NOMO-1 (cell line): ENCODE measurements around the gene SLC9A7.

ENCODE experiments used
- DNase-seq, 2 experiments: peaks; one replicate each; lab custom pipeline; 2025; ENCODE audit not compliant: unreplicated experiment in 2 of 2; lab: John Stamatoyannopoulos, UW

Gene SLC9A7

DNA sequence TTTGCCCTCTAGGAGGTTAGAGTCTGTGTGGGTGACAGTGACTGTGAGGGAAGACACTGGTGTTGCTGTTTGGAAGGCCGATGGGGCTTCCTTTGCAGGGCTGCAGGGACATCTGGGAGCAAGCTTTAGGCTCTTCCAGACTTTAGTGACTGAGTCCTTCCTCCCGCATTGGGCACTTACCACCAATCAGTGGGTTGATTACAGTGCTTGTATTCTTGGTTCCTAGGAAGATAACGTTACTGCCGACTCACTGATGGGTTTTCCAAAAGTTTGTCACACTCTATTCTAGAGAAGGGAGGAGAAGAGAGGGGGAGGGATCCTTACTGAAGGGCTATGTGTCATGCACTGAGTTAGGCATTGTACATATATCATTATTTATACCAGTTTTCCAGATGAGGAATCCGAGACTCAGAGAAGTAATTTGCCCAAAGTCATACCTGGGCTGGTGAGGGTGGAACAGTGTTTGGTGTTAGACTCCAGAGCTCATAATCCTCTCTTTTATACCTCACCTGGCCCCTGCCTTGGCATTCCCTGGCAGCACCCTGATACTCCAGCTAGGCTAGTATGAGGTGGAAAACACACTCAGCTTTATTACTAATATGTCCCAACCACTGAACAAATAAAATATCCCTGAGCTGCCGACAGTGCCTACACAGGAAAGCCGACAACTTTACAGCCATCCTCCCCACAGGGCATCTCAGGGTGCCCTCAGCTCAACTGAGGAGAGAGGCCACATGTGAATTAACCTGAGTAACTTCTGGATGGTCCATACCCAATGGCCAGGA is 181.5 kb downstream of the SLC9A7 start:
- DNase-seq = no peak

DNA sequence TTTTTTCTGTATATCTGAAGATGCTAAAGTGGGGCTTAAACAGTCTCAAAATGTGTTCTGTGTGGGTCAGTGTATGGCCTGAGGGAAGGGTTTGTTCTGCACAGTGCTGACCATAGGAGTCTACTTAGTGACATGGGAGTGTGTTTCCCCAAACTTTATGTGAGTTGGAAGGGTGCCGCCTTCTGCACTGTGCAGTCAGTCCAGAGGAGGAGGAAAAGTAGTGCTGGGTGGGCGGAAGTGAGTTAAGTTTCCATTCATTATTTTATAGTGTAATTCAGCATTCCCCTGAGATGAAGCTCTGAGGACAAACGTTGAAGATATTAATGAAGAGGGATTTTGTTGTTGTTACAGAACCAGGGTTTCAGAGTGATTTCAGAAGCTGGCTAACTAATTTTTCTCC is 182.5 kb downstream of the SLC9A7 start:
- DNase-seq = no peak

DNA sequence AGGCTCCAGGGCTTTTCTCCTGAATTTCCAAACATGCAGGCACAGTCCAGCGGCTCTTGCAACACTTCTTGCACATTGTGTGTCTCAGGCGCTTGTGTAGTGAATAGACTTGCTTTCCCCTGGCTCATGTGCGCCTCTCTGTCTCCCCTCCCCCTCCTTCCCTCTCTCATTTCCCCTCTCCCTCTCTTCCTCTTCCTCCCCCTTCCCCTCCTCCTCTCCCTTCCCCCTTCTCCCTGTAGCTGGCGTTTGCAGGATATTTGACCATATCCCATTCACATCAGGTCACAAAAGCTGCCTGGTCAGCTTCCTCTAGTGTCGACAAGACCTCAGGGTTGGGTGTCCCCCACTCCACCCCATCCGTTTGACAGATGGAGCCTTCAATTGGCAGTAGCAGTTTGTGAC is 182.9 kb downstream of the SLC9A7 start:
- DNase-seq = no peak

DNA sequence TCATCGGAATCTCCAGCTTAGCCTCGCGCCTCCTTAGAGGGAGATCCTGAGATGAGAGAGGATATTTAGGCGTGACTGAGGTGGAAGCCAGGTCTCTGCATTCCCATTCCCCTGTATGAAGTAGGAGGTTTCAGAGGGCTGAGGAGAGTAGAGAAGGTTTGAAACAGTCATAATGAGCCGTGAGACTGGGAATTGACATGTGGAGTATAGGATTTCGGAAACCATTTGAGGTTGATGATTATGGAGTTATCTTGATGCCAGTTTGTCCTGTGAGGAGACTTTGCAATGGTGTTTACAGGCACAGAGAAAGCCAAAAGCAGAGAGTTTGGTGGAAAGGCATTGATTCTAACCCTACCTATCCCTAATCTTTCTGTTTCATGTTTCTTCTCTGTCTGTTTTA is 183.3 kb downstream of the SLC9A7 start:
- DNase-seq = no peak

DNA sequence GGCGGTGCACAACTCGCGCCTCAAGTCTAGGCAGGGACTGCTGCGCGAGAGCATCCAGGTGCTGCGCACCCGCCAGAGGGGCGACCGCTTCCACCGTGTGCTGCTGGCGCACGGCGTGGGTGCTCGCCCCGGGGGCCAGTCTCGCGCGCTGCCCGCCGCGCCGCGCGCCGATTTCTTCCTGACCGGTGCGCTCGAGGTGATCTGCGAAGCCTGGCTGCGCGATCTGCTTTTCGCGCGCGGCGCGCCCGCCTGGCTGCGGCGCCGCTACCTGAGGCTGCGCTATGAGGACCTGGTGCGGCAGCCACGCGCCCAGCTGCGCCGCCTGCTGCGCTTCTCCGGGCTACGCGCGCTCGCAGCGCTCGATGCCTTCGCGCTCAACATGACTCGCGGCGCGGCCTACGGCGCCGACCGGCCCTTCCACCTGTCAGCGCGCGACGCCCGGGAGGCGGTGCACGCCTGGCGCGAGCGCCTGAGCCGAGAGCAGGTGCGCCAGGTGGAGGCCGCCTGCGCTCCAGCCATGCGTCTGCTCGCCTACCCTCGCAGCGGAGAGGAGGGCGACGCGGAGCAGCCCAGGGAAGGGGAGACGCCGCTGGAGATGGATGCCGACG is 184.0 kb downstream of the SLC9A7 start:
- DNase-seq = no peak

DNA sequence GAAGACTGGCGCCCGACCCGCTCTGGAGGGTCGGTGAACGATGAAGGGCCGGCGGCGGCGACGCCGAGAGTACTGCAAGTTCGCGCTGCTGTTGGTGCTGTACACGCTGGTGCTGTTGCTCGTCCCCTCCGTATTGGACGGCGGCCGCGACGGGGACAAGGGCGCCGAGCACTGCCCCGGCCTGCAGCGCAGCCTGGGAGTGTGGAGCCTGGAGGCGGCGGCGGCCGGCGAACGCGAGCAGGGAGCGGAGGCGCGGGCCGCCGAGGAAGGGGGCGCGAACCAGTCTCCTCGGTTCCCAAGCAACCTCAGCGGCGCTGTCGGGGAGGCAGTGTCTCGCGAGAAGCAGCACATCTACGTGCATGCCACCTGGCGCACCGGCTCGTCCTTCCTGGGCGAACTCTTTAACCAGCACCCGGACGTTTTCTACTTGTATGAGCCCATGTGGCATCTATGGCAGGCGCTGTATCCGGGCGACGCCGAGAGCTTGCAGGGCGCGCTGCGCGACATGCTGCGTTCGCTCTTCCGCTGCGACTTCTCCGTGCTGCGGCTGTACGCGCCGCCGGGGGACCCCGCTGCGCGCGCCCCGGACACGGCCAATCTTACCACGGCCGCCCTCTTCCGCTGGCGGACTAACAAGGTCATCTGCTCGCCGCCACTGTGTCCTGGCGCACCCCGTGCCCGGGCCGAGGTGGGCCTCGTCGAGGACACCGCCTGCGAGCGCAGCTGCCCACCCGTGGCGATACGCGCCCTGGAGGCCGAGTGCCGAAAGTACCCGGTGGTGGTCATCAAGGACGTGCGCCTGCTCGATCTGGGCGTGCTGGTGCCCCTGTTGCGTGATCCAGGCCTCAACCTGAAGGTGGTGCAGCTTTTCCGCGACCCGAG is 184.8 kb downstream of the SLC9A7 start:
- DNase-seq = peak; percentile 14 to 27

DNA sequence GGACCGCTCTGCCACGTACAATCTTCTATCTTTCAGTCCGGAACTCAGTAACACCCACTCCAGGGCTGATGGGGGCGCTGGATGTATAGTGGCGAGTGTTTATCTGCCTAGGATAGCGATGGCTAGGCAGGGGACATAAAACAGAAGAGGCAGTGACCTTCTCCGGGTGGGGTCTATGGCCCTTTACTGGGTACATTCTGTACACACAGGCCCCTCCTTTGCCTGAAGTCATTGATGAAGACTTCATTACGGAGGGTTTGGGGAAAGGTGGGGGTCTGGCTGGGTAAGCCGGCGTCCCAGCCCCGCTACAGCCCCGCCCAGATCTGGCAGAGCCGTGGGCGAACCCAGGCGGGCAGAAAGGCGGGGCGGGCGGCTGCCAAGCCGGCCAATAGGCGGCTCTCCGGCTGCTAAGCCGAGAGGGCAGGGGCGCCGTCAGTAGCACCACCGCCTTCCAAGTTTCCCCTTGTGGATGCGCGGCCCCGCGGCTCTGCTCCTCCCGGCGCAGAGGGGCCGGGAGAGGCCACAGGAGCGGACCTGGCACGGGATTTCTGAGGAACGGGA is 185.5 kb downstream of the SLC9A7 start, which contains the start of gene CHST7:
Gene CHST7 (plus strand): TSS at position 435 of the 561 bp plus-strand sequence. CDS start 167 bp downstream, outside the sequence.
- peak; percentile 46 for DNase-seq

DNA sequence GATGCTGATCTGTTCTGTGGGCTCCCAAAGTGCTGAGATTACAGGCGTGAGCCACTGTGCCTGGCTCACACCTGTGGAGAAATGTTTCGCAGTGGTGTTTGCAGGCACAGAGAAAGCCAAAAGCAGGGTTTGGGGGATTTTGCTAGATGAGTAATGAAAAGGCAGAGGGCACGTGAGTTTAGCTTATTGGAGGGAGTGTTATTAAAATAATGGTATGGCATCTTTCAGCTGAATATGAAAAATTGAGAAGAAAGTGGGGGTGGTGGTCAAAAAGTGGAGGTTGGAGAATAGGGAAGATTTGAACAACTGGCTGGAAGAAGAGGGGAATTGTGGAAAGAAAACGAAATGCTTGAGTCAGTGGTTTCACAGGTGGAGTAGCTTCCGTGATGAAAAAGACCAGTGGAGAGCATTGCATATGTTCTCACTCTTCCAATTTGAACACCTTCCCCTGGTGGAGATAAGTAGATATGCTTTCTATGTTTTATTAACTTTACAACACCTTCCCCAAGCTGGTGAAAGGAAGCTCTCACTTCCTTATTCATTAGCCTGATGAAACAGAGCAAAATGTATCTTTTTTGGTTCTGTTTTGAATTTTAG is 186.5 kb downstream of the SLC9A7 start:
- peak; percentile 13 to 61 for DNase-seq

DNA sequence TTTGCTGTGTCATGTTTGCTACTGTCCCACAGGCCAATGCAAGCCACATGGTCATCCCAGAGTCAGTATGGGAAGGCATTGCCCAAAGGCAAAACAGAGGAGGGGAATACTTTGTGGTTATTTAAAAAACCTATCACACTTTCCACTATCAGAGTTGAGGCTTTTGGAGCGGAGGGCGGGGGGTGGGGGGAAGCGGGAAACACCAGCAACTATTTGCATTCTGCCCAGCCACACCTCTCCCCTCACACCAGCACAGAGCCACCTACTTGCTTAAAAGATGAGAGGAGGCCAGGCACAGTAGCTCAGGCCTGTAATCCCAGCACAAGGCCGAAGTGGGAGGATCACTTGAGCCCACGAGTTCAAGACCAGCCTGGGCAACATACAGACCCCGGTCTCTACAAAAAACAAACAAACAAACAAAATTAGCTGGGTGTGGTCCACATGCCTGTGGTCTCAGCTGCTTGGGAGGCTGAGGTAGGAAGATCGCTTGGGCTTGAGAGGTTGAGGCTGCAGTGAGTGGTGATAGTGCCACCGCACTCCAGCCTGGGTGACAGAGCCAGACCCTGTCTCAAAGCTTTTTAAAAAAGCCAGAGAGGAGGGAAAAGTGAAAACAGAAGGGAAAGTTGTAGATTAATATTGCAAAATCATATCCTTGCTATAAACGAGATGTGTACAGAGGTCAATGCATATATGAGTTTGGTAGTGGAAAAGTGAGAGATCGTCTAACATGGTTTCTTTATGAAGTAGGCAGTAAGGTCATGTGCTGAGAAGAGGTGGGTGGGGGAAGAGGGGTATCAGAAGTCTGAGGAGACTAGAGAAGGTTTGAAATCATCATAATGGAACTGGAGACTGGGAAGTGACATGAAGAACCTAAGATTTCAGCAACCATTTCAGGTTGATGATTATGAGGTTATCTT is 187.2 kb downstream of the SLC9A7 start:
- no peak for DNase-seq

DNA sequence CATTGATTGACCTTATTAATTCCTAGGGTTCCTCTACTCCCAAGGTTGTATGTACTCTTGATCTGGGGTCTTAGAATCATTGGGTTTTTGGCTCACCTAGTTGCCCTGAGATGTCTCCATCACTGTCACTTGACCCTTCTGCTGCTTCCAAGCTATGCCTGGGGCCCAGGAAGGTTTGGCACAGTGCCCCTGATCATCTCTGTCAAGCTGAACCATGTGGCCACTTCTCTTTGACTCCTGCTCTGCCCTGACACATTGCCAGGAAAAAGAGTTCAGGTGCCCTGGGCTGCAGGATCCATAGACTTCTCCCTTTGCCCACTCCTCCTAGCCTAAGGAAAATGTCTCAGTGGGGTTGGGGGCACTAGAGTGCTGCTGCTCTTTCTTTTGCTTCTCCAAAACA is 189.3 kb downstream of the SLC9A7 start:
- DNase-seq = no peak

DNA sequence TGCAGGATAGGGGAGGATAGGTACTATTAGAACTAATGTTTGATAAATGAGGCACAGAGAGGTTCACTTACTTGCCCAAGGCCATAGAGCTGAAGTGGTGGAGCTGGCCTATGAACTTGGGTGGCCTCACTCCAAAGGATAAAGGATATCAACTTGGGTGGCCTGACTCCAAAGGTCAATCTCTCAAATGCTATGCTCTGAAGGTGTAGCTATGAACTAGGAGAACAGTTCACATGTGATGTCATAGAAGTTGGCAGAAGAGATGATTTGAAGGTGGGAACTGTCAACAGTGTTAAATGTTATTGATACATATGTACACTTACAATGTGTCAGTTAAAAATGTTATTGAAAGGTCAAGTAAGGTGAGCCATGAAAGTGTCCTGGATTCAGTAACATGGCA is 191.5 kb downstream of the SLC9A7 start:
- DNase-seq = no peak

DNA sequence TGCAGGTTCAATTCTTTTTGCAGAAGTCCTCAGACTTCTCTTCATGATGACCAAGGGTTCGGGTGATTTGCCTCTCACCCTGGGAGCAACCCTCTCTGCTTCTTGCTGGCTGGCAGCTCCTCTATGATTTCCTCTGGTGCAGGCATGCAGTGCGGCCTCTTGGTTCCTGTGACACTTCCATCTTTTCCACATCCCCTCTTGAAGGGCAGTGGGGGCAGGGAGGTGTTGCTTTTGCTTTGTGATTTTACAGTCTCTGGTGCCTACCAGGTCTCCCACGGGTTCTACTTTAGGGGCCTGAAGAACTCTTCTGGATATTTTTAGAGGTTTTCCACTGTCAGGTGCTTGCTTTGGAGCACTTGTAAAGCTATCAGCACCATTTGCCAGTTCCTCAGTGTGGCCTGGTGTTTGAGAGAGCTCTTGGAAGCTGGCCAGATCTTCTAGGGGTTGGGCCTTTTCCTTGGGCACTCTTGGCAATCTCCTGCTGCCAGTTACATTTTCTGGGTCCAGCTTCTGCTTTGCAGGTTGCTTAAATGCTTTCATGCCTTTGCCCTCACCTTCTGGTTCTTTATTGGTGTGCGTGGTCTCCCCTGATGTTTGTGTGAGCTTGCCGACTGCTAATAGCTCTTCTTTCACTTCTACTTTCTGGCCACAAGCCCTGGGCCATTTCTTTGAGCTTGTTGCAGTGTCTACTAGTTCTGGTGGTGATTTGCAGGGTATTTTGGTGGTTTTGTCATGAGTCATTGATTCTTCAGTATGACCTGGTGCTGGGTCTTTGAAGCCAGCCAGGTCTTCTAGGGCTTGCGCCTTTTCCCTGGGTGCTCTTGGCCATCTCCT is 196.9 kb downstream of the SLC9A7 start:
- peak; percentile 81 to 87 for DNase-seq

DNA sequence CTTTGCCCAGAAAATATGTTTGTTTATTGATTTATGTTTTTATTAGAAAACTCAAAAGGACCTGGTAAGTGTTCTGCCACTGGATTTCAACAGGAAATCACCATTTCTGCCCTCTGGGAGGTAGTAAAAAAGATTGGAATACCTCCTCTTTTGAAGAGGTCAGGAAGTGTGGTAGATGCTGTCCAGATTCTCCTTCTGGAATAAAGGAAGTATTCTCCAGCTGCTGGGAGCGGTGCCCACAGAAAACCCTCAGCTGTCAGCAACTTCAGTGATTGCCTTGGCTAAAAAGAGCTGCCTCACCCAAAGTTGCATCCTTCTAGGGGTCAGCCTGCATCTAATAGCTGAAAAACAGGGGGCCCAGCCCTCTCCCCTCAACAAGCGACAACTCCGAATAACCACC is 199.9 kb downstream of the SLC9A7 start:
- no peak for DNase-seq

DNA sequence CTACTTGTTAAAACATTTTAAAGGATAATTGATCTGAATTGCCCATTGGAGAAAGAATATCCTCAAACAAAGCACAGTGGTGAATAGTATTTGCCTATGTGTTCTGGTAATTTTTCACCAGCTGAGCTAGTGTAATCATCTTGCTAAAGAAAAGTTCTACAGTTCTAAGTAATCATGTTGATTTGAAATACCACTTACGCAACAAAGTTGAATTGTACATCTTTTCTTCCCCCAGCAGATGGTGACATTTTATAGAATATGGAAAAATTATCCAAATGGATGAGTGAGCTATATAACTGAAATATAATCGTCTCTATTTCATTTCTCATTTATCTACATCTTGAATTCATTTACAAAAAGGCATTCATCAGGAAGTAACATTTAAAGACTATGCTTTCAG is 204.0 kb downstream of the SLC9A7 start:
- peak in 1 of 2 experiments; percentile 42 for DNase-seq

DNA sequence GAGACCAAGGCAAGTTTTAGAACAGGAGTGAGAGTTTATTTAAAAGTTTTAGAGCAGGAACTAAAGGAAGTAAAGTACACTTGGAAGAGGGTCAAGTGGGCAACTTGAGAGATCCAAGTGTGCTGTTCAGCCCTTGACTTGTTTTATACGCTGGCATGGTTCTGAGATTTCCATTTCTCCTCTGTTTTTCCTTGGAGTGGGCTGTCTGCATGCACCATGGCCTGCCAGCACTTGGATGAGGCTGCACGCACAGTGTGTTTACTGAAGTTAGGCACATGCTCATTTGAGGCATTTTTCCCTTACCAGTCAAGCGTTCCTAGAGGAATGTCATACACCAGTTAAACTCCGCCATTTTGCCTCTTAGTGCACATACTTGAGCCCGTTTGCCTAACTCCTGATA is 205.0 kb downstream of the SLC9A7 start:
- DNase-seq = no peak

DNA sequence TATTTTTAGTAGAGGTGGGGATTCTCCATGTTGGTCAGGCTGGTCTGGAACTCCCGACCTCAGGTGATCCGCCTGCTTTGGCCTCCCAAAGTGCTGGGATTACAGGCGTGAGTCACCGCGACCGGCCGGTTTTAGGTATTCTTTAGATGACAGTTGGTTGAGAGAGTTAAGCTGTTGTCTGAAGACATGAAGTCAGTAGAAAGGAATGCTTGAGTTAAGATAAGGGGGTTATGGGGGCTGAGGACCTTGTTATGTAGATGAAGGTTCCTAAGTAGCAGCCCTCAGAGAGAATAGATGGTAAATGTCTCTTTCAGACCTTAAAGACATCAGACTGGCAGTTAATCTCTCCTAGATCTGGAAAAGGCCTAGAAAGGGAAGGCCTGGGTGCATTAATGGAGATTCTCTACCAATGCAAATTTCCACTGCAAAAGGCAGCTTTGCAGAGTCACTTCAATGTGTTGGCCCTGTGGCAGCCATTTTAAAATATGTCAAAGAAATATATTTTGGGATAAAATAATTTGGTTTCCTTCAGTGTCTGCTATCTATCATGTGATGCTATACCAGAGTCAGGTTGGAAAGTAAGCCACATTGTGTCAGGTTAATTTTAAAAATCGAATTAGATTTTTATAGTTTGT is 207.3 kb downstream of the SLC9A7 start:
- no peak for DNase-seq

DNA sequence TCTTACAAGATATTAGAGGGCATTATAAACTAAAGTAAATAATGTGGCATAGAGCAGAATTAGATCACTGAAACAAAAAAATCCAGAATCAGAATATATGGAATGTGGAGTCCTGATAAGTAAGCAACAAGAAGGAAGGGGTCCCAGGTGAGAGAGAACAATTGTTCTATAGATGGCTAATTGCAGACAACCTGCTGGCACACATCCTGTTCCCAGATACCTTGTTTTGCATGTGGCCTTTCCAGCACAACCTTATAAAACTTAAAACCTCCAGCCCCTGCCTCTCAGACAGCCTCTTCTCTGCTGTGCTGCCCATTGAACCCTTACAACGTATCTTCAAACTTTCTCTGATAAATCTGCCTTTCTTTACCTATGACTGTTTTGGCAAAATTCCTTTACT is 209.0 kb downstream of the SLC9A7 start:
- no peak for DNase-seq
